Measurements from ENCODE around the gene TSNAXIP1. TPM values are rescaled to one million over a fixed set of nuclear protein-coding genes. Genes with fewer than 3 reads are reported as not detected.

Gene TSNAXIP1
- total and polyA plus RNA-seq, 4 donors: 4.1 to 8.7 (median 5.0) TPM

DNA sequence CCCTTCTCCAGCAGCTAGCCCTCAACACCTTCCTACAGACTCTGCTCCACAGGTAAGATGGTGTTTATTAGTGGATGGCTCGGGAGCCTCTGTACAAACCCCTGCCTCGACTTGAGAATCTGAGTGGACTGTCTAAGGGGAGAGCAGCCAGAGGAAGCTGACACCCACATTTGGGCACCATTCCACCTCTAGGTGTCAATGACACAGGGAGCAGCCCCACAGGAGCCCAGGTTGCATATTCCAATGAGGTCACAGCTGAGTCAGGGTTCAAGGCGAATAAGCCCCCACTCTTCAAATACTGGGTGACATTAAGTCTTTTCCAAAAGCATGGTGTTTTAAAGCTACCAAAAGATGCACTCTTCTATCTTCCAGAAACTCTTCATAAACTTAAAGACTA is 32.2 kb upstream of the TSNAXIP1 start:
- no peak overlapping the region for H3K9ac ChIP-seq (ENCODE audit: insufficient read depth in 1 of 2, low read length in 2 of 2)
- H3K36me3 ChIP-seq (ENCODE audit: control insufficient read depth in 4 of 4, insufficient read depth in 4 of 4, low read length in 4 of 4): peaks cover 0 to 4% (median 0%) of the 10 kb centered on the region in 4 donors
- no peak overlapping the region for H3K27ac ChIP-seq (ENCODE audit: low read depth in 1 of 2, low read length in 1 of 2)
- TF ChIP-seq, protein P1, sequence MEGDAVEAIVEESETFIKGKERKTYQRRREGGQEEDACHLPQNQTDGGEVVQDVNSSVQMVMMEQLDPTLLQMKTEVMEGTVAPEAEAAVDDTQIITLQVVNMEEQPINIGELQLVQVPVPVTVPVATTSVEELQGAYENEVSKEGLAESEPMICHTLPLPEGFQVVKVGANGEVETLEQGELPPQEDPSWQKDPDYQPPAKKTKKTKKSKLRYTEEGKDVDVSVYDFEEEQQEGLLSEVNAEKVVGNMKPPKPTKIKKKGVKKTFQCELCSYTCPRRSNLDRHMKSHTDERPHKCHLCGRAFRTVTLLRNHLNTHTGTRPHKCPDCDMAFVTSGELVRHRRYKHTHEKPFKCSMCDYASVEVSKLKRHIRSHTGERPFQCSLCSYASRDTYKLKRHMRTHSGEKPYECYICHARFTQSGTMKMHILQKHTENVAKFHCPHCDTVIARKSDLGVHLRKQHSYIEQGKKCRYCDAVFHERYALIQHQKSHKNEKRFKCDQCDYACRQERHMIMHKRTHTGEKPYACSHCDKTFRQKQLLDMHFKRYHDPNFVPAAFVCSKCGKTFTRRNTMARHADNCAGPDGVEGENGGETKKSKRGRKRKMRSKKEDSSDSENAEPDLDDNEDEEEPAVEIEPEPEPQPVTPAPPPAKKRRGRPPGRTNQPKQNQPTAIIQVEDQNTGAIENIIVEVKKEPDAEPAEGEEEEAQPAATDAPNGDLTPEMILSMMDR (IDR thresholded peaks at IDR 0.05; ENCODE audit: control extremely low read depth, extremely low read depth): no peak
- 92 to 94% methylated on average over 3 of the region's 3 CpGs for WGBS, 2 donors
- H3K4me3 ChIP-seq: no peak overlapping the region
- H3K9me3 ChIP-seq (ENCODE audit: control insufficient read depth in 4 of 4, insufficient read depth in 3 of 4, low read length in 3 of 4): peaks cover 0 to 2% (median 0%) of the 10 kb centered on the region in 4 donors
- ATAC-seq (ENCODE audit: insufficient read depth, low FRiP score) (no peak), DNase-seq (no peak)
- peaks cover 7 to 13% (median 12%) of the 10 kb centered on the region in 5 donors for H3K4me1 ChIP-seq (ENCODE audit: control insufficient read depth in 5 of 5, insufficient read depth in 5 of 5, low read length in 5 of 5)
- no peaks in the 10 kb centered on the region for H3K27me3 ChIP-seq (ENCODE audit: control insufficient read depth in 3 of 3, insufficient read depth in 3 of 3, low read length in 2 of 3)

DNA sequence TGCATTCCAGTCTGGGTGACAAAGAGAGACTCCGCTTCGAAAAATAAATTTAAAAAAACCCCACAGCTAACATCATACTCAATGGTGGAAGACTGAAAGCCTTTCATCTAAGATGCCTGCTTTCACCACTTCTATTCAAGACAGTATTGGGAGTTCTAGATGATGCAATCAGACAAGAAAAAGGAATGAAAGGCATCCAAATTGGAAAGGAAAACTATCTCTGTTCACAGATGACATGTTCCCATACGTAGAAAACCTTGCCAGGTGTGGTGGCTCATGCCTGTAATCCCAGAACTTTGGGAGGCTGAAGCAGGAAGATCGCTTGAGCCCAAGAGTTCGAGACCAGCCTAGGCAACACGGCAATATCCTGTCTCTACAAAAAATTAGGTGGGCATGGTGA is 31.4 kb upstream of the TSNAXIP1 start:
- Histone ChIP-seq H3K36me3 (ENCODE audit: control insufficient read depth in 4 of 4, insufficient read depth in 4 of 4, low read length in 4 of 4) (peaks cover 0 to 4% (median 0%) of the 10 kb centered on the region in 4 donors), H3K9ac (ENCODE audit: insufficient read depth in 1 of 2, low read length in 2 of 2) (no peak overlapping the region), H3K27ac (ENCODE audit: low read depth in 1 of 2, low read length in 1 of 2) (no peak overlapping the region), H3K4me3 (no peak overlapping the region), H3K27me3 (ENCODE audit: control insufficient read depth in 3 of 3, insufficient read depth in 3 of 3, low read length in 2 of 3) (no peaks in the 10 kb centered on the region), H3K9me3 (ENCODE audit: control insufficient read depth in 4 of 4, insufficient read depth in 3 of 4, low read length in 3 of 4) (peaks cover 0 to 2% (median 0%) of the 10 kb centered on the region in 4 donors), H3K4me1 (ENCODE audit: control insufficient read depth in 5 of 5, insufficient read depth in 5 of 5, low read length in 5 of 5) (peaks cover 7 to 13% (median 12%) of the 10 kb centered on the region in 5 donors)
- 94 to 96% methylated on average over 6 of the region's 6 CpGs for WGBS, 2 donors
- no peak for ATAC-seq (ENCODE audit: insufficient read depth, low FRiP score)
- no peak for DNase-seq
- TF ChIP-seq, protein P1 (IDR thresholded peaks at IDR 0.05; ENCODE audit: control extremely low read depth, extremely low read depth): no peak

DNA sequence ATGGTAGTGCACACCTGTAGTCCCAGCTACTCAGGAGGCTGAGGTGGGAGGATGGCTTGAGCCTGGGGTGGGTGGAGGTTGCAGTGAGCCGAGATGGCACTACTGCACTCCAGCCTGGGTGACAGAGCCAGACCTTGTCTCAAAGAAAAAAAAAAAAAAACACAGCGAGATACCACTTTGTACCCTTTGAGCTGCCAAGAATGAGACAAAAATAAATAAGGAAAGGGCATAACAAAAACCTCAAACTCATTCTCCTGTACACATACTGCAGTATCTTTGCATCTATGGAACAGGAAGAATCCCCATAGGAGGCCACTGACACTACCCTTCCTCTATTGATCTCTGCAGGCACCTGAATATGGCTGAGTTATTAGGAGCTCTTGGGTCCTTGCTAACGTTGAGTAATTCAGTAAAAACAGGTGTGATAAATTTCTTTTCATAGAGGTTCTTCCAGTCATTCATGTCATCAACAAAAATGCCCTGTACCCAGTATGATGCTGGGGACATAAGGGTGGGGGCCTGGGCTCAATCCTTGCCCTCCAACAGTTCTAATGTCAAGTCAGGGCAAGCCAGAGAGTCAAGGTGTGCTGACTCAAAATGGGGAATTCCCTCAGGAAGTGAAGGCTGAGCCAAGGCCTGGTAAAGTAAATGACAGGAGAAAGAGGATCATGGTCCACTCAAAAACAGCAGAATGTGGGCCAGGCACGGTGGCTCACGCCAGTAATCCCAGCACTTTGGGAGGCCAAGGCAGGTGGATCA is 27.3 kb upstream of the TSNAXIP1 start:
- H3K36me3 ChIP-seq (ENCODE audit: control insufficient read depth in 4 of 4, insufficient read depth in 4 of 4, low read length in 4 of 4): peaks cover 0 to 3% (median under 1%) of the 10 kb centered on the region in 4 donors
- WGBS, 2 donors: 70 to 83% methylated on average over 5 of the region's 5 CpGs

More for the DNA sequence above, 27.3 kb upstream of the TSNAXIP1 start:
- Histone ChIP-seq H3K27ac (ENCODE audit: low read depth in 1 of 2, low read length in 1 of 2) (no peak overlapping the region), H3K4me1 (ENCODE audit: control insufficient read depth in 5 of 5, insufficient read depth in 5 of 5, low read length in 5 of 5) (peaks cover 0 to 12% (median 2%) of the 10 kb centered on the region in 5 donors), H3K9me3 (ENCODE audit: control insufficient read depth in 4 of 4, insufficient read depth in 3 of 4, low read length in 3 of 4) (no peaks in the 10 kb centered on the region), H3K9ac (ENCODE audit: insufficient read depth in 1 of 2, low read length in 2 of 2) (no peak overlapping the region), H3K4me3 (no peak overlapping the region), H3K27me3 (ENCODE audit: control insufficient read depth in 3 of 3, insufficient read depth in 3 of 3, low read length in 2 of 3) (no peaks in the 10 kb centered on the region)
- ATAC-seq (ENCODE audit: insufficient read depth, low FRiP score) (no peak), DNase-seq (no peak)
- TF ChIP-seq, protein P1 (IDR thresholded peaks at IDR 0.05; ENCODE audit: control extremely low read depth, extremely low read depth): no peak
